Tibial nerve (tissue), 4 donors: ENCODE results near the gene TAB2.

Experiments
- EP300 ChIP-seq, 2 donors: sonication (generic); formaldehyde crosslinking; IDR thresholded peaks; one replicate each; pipeline ENCODE4 v1.6.1; 2017; ENCODE audit warnings: antibody characterized with exemption in 2 of 2, mild to moderate bottlenecking in 1 of 2
- POLR2A ChIP-seq, 2 donors: fragments of 450-650 bp; IDR thresholded peaks; one replicate each; pipeline ENCODE4 v1.6.1; 2017; ENCODE audit warnings: antibody characterized with exemption in 2 of 2, mild to moderate bottlenecking in 2 of 2, moderate library complexity in 2 of 2
- TF ChIP-seq, protein P1 (sequence below), 5 experiments: fragments of 200-600 bp in 3 of 5; fragments of 450-650 bp in 2 of 5; sonication (generic) in 3 of 5; IDR thresholded peaks; one replicate each; pipeline ENCODE4 v1.5.1; 2016 to 2019; ENCODE audit warnings: antibody characterized with exemption in 5 of 5, mild to moderate bottlenecking in 3 of 5, moderate library complexity in 2 of 5

DNA sequence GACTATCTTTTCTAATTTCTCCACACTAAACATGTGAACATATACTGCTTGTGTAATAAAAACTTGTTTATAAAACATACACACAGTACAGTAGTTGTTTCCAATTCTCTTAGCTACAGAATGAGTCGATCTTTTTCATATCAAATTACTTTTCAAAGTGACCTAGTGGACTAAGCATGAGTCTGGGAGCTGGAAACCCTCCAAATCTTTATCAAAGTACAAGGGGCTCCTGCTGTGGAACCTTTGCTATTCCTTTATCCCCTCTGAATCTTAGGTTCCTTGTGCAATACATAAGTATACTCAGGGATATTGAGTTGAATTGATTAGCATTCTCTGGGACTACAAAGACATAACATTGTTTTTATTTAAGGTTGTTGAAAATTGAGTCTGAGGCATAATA lies 48.7 kb upstream of the TAB2 start:
- TF ChIP-seq, protein P1, sequence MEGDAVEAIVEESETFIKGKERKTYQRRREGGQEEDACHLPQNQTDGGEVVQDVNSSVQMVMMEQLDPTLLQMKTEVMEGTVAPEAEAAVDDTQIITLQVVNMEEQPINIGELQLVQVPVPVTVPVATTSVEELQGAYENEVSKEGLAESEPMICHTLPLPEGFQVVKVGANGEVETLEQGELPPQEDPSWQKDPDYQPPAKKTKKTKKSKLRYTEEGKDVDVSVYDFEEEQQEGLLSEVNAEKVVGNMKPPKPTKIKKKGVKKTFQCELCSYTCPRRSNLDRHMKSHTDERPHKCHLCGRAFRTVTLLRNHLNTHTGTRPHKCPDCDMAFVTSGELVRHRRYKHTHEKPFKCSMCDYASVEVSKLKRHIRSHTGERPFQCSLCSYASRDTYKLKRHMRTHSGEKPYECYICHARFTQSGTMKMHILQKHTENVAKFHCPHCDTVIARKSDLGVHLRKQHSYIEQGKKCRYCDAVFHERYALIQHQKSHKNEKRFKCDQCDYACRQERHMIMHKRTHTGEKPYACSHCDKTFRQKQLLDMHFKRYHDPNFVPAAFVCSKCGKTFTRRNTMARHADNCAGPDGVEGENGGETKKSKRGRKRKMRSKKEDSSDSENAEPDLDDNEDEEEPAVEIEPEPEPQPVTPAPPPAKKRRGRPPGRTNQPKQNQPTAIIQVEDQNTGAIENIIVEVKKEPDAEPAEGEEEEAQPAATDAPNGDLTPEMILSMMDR (IDR thresholded peaks at IDR 0.05): no peak
- TF ChIP-seq POLR2A (IDR thresholded peaks at IDR 0.05) (no peak), EP300 (IDR thresholded peaks at IDR 0.05) (no peak)
